Inflammatory macrophage treated with lipopolysaccharide for 4 hours (primary cell): Measurements from ENCODE around the gene KRTAP1-3.
"Not testable (repeated sequence)": the region's sequence is repeated elsewhere in the genome, so short reads cannot be mapped to it uniquely, and the experiment has no call there.

Experiments
- DNase-seq: peaks from one replicate; pipeline ENCODE4 v3.0.0-alpha.2; 2020

Gene KRTAP1-3

GRCh38 chr17:41009301-41009760, 25.3 kb downstream of the KRTAP1-3 start:
- no peak for DNase-seq

DNA sequence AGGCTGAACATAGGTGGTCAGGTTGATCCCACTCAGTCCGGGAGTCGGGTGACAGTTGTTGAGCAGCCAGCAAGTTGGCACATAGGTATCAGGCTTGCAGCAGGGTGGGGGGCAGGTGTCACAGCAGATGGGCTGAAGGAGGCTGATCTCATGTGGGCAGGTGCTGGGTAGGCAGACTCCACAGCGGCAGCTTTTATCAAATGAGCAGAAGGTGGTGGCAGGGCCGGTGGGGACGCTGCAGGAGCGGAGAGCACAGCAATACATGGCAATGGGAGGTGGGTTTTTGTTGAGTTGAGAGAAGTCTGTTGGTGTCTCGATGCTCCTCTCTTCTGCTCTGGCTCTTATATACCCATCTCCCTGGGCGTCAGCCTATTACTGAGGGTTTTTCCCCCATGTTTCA, 25.9 kb downstream of the KRTAP1-3 start, which contains the start of gene KRTAP3-1:
TSS of gene KRTAP3-1 (minus strand) at position 318 of the 400 bp plus-strand sequence. CDS start at position 264, 54 bp downstream.
- DNase-seq = no peak

DNA sequence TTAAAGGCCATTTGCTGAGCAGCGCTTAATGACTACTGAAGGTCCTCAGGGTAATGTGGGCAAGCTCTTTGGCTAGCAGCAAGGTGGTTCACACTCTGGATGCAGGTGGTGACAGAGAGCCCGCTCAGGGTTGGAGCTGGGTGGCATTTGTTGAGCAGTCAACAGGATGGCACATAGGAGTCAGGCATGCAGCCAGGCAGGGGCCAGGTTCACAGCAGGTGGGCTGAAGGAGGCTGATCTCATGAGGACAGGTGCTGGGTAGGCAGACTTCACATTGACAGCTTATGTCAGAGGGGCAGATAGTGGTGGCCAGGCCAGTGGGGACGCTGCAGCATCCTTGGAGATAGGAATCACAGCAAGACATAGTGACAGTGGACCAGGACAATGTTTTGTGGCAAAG, 30.3 kb downstream of the KRTAP1-3 start:
- no peak for DNase-seq

DNA sequence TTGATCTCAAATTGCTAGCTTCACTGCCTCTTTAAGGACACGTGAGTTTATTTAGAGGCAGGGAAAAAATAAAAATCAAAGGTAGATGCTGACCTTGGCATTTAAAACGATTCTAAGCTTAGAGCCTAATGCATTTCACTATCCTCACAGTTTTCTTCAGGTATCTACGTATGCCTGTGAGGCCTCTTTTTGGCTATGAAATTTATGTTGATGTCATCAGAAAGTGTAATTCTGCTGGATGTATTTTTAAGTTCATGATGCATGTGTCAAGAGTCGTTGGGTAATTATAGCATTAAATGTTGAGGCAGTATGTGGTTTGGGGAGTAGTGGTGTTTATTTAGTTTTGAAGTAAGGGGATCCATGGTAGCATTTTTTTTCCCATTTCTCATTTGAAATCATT, 30.7 kb downstream of the KRTAP1-3 start:
- no peak for DNase-seq

GRCh38 chr17:41002814-41003213, 31.9 kb downstream of the KRTAP1-3 start:
- DNase-seq = peak; percentile 49

GRCh38 chr17:41001795-41002194, 32.9 kb downstream of the KRTAP1-3 start:
- no peak for DNase-seq

DNA sequence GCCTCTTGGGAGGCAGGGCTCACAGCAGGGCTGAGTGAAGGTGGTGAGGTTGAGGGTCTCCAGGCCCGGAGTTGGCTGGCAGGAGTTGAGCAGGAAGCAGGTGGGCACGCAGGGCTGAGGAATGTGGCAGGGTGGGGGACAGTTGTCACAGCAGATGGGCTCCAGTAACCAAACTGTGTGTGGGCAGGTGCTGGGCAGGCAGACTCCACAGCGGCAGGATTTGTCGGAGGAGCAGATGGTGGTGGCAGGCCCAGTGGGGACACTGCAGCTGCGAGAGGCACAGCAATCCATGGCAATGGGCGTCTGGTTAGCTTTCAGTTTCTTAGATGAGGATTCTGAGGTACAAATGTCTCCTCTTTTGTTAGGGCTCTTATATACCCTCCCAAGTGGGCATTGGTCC, 35.1 kb downstream of the KRTAP1-3 start, which contains the start of gene KRTAP3-2:
TSS of gene KRTAP3-2 (minus strand) at position 344 of the 400 bp plus-strand sequence. CDS start at position 291, 53 bp downstream.
- DNase-seq = not testable (repeated sequence)

- DNase-seq = no peak
Observed at GRCh38 chr17:40997361-40997760, 37.3 kb downstream of the KRTAP1-3 start.

- no peak for DNase-seq
Observed at GRCh38 chr17:40996829-40997228, 37.8 kb downstream of the KRTAP1-3 start.

- no peak for DNase-seq
Observed at GRCh38 chr17:40995116-40995515, 39.6 kb downstream of the KRTAP1-3 start.

GRCh38 chr17:40993839-40994238, 40.8 kb downstream of the KRTAP1-3 start, which contains the start of gene KRTAP3-3:
TSS of gene KRTAP3-3 (minus strand) at chr17:40994164. CDS start at chr17:40994097, 67 bp downstream.
- DNase-seq = no peak

- DNase-seq = no peak
Observed at GRCh38 chr17:40993084-40993483, 41.6 kb downstream of the KRTAP1-3 start.

DNA sequence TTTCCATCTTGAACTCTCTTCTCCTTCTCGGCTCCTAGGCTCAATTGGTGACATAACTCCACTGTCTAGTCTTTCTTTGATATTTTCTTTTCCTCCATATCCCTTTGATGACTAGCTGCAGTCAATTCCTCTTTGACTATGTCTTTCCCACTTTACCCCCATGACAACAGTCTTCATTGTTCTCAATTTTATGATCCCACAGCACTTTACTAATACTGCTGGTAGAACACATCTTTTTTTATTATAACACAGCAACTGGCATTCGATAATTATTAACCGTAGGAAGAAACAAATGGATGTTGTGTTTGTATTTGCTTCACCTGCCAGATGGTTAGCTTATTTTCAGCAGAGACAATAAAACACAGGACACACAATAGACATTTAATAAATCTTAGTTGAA, 42.0 kb downstream of the KRTAP1-3 start:
- DNase-seq = no peak

GRCh38 chr17:40986920-40987319, 47.8 kb downstream of the KRTAP1-3 start:
- no peak for DNase-seq

DNA sequence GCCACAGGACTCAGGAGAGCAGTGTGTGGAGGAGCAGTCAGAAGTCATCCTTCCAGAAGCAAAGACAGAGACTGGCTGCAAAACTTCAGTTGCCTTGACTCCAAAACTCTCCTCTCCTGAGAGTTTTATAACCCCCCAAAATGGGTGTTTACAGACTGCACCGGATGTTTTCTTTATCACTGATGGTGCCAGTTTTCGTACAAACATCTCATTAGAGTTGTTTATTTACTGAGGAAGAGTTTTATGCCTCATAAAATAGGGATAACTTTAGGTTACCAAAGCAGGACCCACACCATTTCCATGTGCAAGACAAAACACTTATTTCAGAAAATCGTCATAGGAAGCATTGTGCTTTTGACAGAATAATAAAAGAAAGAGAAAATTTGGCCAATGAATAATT, 50.4 kb downstream of the KRTAP1-3 start, which contains the start of gene KRT40:
TSS of gene KRT40 (minus strand) at position 101 of the 400 bp plus-strand sequence. CDS start at position 48, 53 bp downstream.
- DNase-seq = no peak
